ENCODE data around the gene GANC. TPM values are rescaled to one million over a fixed set of nuclear protein-coding genes. Genes with fewer than 3 reads are reported as not detected.
A peak's percentile ranks its signal among the peaks of the same experiment; 100 is the strongest.

The GANC gene
- total RNA-seq, 1 experiment from 2014 or later: 20.3 TPM

DNA sequence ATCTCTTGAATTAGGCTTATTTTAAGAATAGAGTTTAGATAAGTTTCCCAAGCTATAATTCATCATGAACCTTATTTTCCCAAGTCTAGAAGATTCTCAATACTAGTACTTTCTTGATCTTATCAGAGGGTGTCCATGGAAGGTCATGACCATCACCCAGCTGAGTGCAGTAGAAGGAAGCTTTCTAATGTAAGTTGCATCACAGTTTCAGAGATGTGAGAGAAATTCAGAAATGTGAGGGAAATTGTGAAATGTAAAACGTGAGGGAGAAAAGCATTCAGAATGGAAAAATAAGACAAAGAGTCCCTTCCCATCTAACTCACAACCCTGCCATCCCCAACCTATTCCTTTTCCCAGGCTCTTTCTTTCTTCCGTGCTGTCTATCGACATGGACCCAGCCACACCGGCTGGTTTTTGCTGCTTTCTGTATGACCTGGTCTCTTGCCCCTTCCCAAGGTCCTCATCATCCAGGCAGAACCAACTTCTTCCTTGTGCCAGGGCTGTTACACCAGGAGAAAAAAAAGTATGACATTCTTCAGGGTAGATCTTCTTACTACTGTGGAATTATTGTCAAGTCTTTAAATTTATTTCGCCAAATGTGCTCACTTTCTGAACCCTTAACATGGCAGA lies 93.0 kb downstream of the GANC start:
- 0 out of 2 replicates have a peak, but pooled peaks cover 12% of the 10 kb centered on the region for H3K9me3 ChIP-seq (replicated peaks)
- DNase-seq: no peak
- H3K27me3 ChIP-seq: no peaks in the 10 kb centered on the region
- no peak overlapping the region for H3K4me3 ChIP-seq
- H3K27ac ChIP-seq: no peak overlapping the region
- no peaks in the 10 kb centered on the region for H3K4me1 ChIP-seq
- H3K36me3 ChIP-seq: no peaks in the 10 kb centered on the region

DNA sequence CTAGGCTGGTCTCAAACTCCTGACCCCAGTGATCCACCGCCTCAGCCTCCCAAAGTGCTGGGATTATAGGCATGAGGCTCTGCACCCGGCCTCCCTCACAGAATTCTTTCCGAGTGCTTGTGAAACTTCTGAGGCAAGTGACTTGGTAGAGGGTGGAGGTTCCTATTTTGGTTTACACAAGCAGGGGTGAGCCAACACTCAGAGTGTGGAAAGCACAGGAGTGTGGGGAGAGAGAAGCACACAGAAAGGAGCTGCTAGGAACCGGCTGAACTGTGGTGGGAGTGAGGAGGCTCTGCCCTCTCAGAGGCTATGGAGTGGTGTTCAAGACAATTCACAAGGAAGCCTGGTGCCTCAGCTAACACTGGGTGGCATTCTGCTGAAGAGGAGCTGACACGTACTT lies 94.0 kb downstream of the GANC start:
- 0 out of 2 replicates have a peak, but pooled peaks cover 12% of the 10 kb centered on the region for H3K9me3 ChIP-seq (replicated peaks)
- no peaks in the 10 kb centered on the region for H3K4me1 ChIP-seq
- no peak for DNase-seq
- H3K27me3 ChIP-seq: no peaks in the 10 kb centered on the region
- no peaks in the 10 kb centered on the region for H3K36me3 ChIP-seq
- no peak overlapping the region for H3K4me3 ChIP-seq
- no peak overlapping the region for H3K27ac ChIP-seq

DNA sequence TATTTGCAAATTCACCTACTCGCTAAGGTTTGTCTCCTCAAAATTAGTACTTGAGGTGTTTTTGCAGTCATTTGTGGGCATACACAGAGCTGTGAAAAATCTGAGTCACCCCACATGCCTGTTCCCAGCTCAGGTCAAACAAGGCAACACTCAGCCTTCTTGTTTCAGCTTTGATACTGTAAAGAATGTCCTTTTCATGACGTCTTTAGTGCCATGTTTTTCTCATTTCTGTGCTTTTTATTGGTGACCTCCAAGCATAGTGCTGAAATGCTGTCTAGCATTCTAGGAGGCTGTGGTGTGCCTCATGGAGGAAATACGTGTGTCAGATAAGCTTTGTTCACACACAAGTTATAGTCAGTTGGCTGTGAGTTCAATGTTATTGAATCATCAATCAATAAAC lies 95.1 kb downstream of the GANC start:
- Histone ChIP-seq H3K36me3 (no peaks in the 10 kb centered on the region), H3K4me3 (no peak overlapping the region), H3K4me1 (no peaks in the 10 kb centered on the region), H3K27me3 (no peaks in the 10 kb centered on the region), H3K27ac (no peak overlapping the region), H3K9me3 (replicated peaks) (0 out of 2 replicates have a peak, but pooled peaks cover 10% of the 10 kb centered on the region)
- no peak for DNase-seq

DNA sequence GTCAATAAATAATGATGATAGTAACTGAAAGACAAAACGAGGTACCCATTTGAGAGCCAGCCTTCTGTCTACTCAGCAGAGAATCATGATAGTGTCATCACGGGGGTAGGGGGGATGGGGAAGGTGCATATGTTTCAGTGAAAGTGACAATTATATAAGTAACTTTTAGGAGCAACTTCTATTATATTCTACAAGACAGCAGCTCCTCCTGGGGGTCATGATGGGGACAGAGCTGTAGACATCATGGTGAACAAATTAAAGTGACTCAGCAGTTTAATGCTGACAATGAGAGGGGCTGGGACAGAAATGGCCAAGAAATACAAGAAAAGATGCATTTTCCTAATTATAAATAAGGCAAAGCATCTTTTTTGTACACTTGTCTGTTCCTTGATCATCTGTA lies 98.1 kb downstream of the GANC start:
- no peaks in the 10 kb centered on the region for H3K27me3 ChIP-seq
- no peaks in the 10 kb centered on the region for H3K4me1 ChIP-seq
- 0 out of 2 replicates have a peak, but pooled peaks cover 8% of the 10 kb centered on the region for H3K9me3 ChIP-seq (replicated peaks)
- no peak overlapping the region for H3K4me3 ChIP-seq
- DNase-seq: peak in 1 of 2 experiments; percentile 17
- no peak overlapping the region for H3K27ac ChIP-seq
- no peaks in the 10 kb centered on the region for H3K36me3 ChIP-seq

DNA sequence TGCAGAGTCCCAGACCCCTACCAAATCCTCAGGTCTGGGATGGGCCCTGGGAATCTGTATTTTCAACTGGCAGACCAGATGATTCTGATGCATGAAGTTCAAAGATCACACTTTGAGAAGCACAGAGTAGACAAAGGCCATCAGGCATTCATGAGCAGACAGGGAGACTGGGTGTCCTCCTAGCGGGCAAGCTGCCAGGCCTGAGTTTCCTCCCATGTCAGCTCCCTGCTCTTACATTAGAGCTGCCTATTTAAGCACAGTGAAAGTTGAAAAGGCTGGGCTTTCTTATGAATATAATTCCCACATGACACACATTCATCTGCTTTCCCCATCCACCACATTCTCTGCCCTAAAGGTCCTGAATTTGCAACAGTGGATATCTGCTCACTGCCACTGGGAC lies 100.3 kb downstream of the GANC start:
- Histone ChIP-seq H3K4me3 (no peak overlapping the region), H3K9me3 (replicated peaks) (peaks cover 11% of the 10 kb centered on the region; the same call in 1 of the 2 replicates), H3K36me3 (no peaks in the 10 kb centered on the region), H3K27me3 (no peaks in the 10 kb centered on the region), H3K27ac (no peak overlapping the region), H3K4me1 (no peaks in the 10 kb centered on the region)
- DNase-seq: no peak

DNA sequence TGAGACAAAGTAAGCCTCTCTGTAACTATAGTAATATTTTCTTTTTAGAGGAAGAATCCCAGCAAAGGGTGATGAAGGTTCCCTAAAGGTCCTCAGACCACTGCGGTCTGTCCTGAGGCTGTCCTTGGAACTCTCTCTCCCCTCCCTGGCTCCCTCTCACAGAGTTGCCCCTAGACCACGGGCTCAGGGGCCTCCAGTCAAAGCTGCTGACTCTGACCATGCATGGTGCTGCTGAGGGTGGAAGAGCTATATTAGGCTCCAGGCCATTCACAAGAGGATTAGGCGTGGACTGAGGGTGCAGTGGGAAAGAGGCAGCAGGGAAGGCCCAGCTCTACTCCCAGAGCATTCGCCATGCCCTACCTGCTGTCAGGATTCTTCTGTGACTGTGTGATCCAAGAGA lies 100.9 kb downstream of the GANC start:
- no peak for DNase-seq
- H3K4me3 ChIP-seq: no peak overlapping the region
- no peaks in the 10 kb centered on the region for H3K4me1 ChIP-seq
- H3K9me3 ChIP-seq (replicated peaks): peaks cover 8% of the 10 kb centered on the region; the same call in 1 of the 2 replicates
- no peaks in the 10 kb centered on the region for H3K27me3 ChIP-seq
- no peaks in the 10 kb centered on the region for H3K36me3 ChIP-seq
- no peak overlapping the region for H3K27ac ChIP-seq

DNA sequence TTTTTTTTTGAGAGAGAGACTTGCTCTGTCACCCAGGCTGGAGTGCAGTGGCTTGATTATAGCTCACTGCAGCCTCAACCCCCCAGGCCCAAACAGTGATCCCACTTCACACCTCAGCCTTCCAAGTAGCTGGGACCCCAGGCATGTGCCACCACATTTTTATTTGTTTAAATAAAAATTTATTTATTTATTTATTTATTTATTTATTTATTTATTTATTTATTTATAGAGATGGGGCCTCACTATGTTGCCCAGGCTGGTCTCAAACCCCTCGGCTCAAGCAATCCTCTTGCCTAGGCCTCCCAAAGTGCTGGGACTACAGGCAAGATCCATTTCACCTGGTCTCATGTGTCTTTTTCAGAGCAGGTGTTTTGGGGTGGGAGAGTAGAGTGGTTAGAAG lies 101.8 kb downstream of the GANC start:
- Histone ChIP-seq H3K4me1 (no peaks in the 10 kb centered on the region), H3K9me3 (replicated peaks) (peaks cover 7% of the 10 kb centered on the region; the same call in 1 of the 2 replicates), H3K4me3 (no peak overlapping the region), H3K27ac (no peak overlapping the region), H3K36me3 (no peaks in the 10 kb centered on the region), H3K27me3 (no peaks in the 10 kb centered on the region)
- no peak for DNase-seq

DNA sequence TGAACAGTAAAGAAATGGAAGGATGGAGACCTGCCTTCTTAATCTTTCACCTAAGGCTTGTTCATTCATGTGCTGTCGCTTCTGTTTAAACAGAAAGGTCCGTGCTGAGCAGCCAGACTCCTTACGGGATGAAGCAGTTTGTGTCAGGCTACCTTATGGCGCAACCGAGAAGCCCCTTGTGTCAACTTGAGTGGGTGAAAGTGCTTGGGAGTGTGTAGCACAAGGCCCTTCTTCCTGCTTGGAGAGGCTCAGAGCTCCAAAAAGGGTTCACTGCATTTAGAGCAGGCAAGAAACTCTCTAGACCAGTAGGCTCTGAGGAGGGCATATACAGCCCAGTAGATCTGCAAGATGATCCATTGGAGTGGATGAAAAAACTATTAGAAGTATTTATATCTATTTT lies 102.3 kb downstream of the GANC start:
- peaks cover 7% of the 10 kb centered on the region; the same call in 1 of the 2 replicates for H3K9me3 ChIP-seq (replicated peaks)
- H3K4me3 ChIP-seq: no peak overlapping the region
- H3K36me3 ChIP-seq: no peaks in the 10 kb centered on the region
- no peak for DNase-seq
- H3K27ac ChIP-seq: no peak overlapping the region
- H3K27me3 ChIP-seq: no peaks in the 10 kb centered on the region
- no peaks in the 10 kb centered on the region for H3K4me1 ChIP-seq

DNA sequence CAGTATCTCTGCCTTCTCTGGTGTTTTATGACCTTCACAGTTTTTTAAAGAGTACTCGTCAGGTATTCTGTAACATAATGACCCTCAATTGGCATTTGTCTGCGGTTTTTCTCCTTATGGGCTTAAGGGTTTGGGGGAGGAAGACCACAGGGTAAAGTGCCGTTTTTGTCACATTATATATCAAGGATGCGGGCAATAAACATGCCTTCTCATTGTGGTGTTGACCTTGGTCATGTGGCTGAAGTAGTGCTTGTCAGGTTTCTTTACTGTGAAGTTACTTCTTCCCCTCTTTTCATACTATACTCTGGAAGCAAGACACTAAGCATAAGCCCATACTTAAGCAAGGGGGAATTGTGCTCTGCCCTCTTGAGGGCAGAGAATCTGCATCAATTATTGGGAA lies 102.9 kb downstream of the GANC start:
- Histone ChIP-seq H3K4me3 (no peak overlapping the region), H3K36me3 (no peaks in the 10 kb centered on the region), H3K27ac (no peak overlapping the region), H3K4me1 (no peaks in the 10 kb centered on the region), H3K9me3 (replicated peaks) (peaks cover 7% of the 10 kb centered on the region; the same call in 1 of the 2 replicates), H3K27me3 (no peaks in the 10 kb centered on the region)
- DNase-seq: no peak

DNA sequence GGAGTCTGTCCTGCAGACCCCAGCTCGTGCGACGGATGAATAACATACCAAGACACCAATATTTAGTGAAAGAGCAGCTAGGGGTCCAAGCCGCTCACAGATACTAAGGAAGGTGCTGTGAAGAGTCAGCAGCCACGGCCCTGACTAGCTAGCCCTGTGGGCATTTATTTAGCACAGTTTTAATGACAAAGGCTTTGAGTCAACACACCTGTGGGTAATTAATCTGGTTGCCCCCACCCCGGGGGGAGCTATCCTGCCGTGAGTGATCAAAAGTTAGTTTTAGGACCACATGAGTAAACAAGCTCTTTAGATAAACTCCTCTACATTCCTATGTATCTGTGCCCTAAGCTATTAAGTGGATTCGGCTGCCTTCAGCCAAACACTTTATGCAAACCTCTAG lies 105.0 kb downstream of the GANC start:
- no peaks in the 10 kb centered on the region for H3K36me3 ChIP-seq
- H3K4me3 ChIP-seq: no peak overlapping the region
- H3K27me3 ChIP-seq: no peaks in the 10 kb centered on the region
- no peaks in the 10 kb centered on the region for H3K4me1 ChIP-seq
- peaks cover 7% of the 10 kb centered on the region; the same call in 1 of the 2 replicates for H3K9me3 ChIP-seq (replicated peaks)
- H3K27ac ChIP-seq: no peak overlapping the region
- DNase-seq: no peak

DNA sequence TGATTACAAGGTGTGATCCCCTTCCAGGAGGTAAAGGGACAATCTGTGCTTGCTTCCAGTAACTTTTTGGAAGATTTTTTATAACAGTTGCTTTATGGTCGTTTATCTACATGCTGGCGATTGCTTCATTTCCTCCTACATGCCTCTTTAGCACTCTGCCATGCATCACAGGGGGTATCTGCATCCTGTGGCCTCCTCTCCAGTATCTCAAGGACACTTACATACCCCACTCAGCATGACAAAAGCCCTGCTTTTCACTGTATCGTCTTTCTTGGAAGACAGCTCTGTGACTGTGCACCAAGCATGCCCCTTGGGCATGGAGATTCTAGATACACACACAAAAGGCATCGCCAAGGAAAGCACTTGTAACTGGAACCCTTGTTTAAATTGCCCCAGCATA lies 111.6 kb downstream of the GANC start:
- no peaks in the 10 kb centered on the region for H3K9me3 ChIP-seq (replicated peaks)

DNA sequence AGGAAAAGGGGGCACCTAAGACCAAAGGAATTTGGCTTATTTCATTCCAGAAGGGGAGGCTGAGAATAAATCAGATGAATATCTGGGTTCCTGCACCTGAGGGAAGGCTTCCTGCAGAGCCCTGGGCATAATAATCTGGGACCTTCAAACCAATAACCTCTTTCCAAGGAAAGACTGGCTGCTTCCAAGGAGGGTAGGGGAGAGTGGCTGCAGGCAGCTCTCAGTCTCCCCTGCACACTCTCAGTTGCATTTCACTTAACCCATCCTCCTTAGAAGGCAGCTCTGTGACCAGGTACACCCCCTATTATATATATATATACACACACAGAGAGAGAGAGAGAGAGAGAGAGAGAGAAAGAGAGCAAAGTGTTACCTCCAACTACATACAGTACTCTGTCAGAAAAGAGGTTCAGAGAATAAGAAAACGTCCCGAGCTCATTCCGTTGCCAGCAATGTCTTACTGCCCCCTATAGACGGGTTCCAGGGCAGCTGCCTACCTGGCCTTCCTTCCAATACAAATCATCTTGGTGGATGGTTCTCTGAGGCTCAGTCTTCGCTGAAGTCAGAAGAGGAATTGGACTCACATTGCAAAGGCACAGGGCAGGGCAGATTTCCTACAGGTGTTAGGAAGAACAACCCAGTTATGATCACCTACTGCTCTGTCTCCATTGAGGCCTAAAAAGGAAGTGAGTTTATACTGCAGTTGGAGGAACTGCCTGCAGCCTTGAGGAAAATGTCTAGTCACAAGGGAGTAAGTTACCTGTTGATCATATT lies 112.4 kb downstream of the GANC start:
- peak; percentile 55 to 75 for DNase-seq
- Histone ChIP-seq H3K27me3 (no peaks in the 10 kb centered on the region), H3K9me3 (replicated peaks) (no peaks in the 10 kb centered on the region), H3K36me3 (no peaks in the 10 kb centered on the region), H3K27ac (no peak overlapping the region; the same call in 1 of the 2 replicates), H3K4me1 (peaks cover 21% of the 10 kb centered on the region), H3K4me3 (no peak overlapping the region)

More for the DNA sequence above, 111.6 kb downstream of the GANC start:
- peaks cover 21% of the 10 kb centered on the region for H3K4me1 ChIP-seq
- H3K4me3 ChIP-seq: no peak overlapping the region
- no peak overlapping the region for H3K27ac ChIP-seq
- DNase-seq: no peak
- H3K36me3 ChIP-seq: no peaks in the 10 kb centered on the region
- H3K27me3 ChIP-seq: no peaks in the 10 kb centered on the region

DNA sequence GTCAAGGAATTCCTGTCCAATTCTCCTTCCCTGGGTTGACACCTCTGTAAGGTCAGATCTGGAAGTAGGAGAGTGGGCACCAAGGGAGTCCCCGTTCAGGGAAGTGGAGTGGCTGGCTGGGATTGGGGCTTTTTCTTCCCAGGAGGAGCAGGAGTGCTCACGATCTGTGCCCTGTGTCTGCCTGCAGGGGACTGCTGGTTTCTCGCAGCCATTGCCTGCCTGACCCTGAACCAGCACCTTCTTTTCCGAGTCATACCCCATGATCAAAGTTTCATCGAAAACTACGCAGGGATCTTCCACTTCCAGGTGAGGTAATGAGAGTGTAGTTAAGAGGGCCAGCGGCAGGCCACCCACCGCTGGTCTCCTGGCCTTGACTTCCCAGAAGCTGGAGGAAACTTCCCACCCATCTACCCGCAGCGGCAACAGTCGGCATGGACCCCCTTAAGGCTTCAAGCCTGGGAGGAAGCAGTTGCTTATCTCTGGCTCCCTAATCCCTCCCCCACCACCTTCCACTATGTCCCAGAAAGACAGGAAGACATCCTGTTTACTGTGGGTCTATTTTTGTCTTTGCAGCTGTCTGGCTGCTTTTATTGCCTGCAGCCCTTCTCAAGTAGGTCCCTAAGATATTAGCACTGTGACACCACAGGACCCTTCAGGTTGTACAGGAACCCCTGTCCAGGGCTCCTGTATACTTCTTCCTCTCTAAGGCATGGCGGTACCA lies 113.1 kb downstream of the GANC start:
- H3K36me3 ChIP-seq: no peaks in the 10 kb centered on the region
- H3K27me3 ChIP-seq: no peaks in the 10 kb centered on the region
- H3K4me3 ChIP-seq: no peak overlapping the region
- DNase-seq: peak; percentile 56 to 68
- peaks cover 21% of the 10 kb centered on the region for H3K4me1 ChIP-seq
- H3K9me3 ChIP-seq (replicated peaks): no peaks in the 10 kb centered on the region
- peak overlapping the region; percentile 31; the same call in 1 of the 2 replicates for H3K27ac ChIP-seq

DNA sequence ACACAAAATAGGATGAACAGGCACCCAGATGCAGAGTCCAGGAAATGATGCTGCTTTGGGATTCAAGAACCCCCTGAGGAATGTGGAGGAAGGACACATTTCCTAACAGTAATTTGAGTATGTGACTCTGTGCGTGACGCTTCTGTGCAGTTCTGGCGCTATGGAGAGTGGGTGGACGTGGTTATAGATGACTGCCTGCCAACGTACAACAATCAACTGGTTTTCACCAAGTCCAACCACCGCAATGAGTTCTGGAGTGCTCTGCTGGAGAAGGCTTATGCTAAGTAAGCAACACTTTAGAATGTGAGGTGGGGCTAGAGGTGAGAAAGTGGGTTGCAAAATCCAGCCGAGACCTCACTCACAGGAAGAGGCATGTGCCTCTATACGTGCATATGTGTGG lies 114.6 kb downstream of the GANC start:
- no peak overlapping the region for H3K27ac ChIP-seq
- H3K4me3 ChIP-seq: no peak overlapping the region
- H3K4me1 ChIP-seq: peaks cover 21% of the 10 kb centered on the region
- no peaks in the 10 kb centered on the region for H3K27me3 ChIP-seq
- no peaks in the 10 kb centered on the region for H3K9me3 ChIP-seq (replicated peaks)
- no peak for DNase-seq
- no peaks in the 10 kb centered on the region for H3K36me3 ChIP-seq
